H9 (cell line): ENCODE data around the gene SAT2. TPM values are rescaled to one million over a fixed set of nuclear protein-coding genes. Genes with fewer than 3 reads are reported as not detected.
A peak's percentile ranks its signal among the peaks of the same experiment; 100 is the strongest.

ENCODE experiments used
- DNase-seq: peaks from one replicate; pipeline ENCODE4 v3.0.0-alpha.2; 2017
- H2AFZ ChIP-seq: one replicate; pipeline ENCODE4 v1.6.1; 2013; ENCODE audit warnings: mild to moderate bottlenecking, low read length, control low read depth, moderate library complexity
- H2AK5ac ChIP-seq: 2 replicates; pipeline ENCODE4 v1.6.1; 2013; ENCODE audit warnings: low read length, control low read depth, mixed read lengths; ENCODE audit not compliant: insufficient read length
- H2BK120ac ChIP-seq: one replicate; pipeline ENCODE4 v1.6.1; 2013; ENCODE audit warnings: low read depth, mild to moderate bottlenecking, low read length, control low read depth, inconsistent platforms; ENCODE audit not compliant: poor library complexity, severe bottlenecking
- H2BK12ac ChIP-seq: 2 replicates; pipeline ENCODE4 v1.6.1; 2013; ENCODE audit warnings: low read length, control low read depth, mixed read lengths, low read depth; ENCODE audit not compliant: insufficient read length
- H2BK15ac ChIP-seq: 2 replicates; pipeline ENCODE4 v1.6.1; 2013; ENCODE audit warnings: low read depth, low read length, control low read depth
- H2BK20ac ChIP-seq: one replicate; pipeline ENCODE4 v1.6.1; 2013; ENCODE audit warnings: low read depth, mild to moderate bottlenecking, low read length, control low read depth, inconsistent platforms; ENCODE audit not compliant: poor library complexity, severe bottlenecking
- H2BK5ac ChIP-seq: 2 replicates; pipeline ENCODE4 v1.6.1; 2013; ENCODE audit warnings: low read length, control low read depth, mixed read lengths; ENCODE audit not compliant: insufficient read length
- H3K14ac ChIP-seq: 2 replicates; pipeline ENCODE4 v1.6.1; 2013; ENCODE audit warnings: low read length, control low read depth; ENCODE audit not compliant: insufficient read depth
- H3K18ac ChIP-seq: 2 replicates; pipeline ENCODE4 v1.6.1; 2013; ENCODE audit warnings: low read depth, mild to moderate bottlenecking, mixed read lengths, low read length, control low read depth; ENCODE audit not compliant: insufficient read length
- H3K23ac ChIP-seq: 2 replicates; pipeline ENCODE4 v1.6.1; 2013; ENCODE audit warnings: low read length, control low read depth, mixed read lengths, low read depth; ENCODE audit not compliant: insufficient read length
- H3K23me2 ChIP-seq: 2 replicates; pipeline ENCODE4 v1.6.1; 2013; ENCODE audit warnings: low read depth, mild to moderate bottlenecking, mixed read lengths, low read length, control low read depth; ENCODE audit not compliant: insufficient read length, poor library complexity, severe bottlenecking
- H3K27ac ChIP-seq: 2 replicates; pipeline ENCODE4 v1.5.1; 2013; ENCODE audit warnings: low read length, control low read depth, mixed read lengths, low read depth; ENCODE audit not compliant: insufficient read length
- H3K27me3 ChIP-seq: 2 replicates; pipeline ENCODE4 v1.6.1; 2013; ENCODE audit warnings: low read length, control low read depth, inconsistent platforms; ENCODE audit not compliant: insufficient read depth
- H3K4ac ChIP-seq: 2 replicates; pipeline ENCODE4 v1.6.1; 2013; ENCODE audit warnings: low read depth, mild to moderate bottlenecking, control low read depth, inconsistent platforms, low read length, moderate library complexity
- H3K4me1 ChIP-seq: 2 replicates; pipeline ENCODE4 v1.6.1; 2013; ENCODE audit warnings: low read length, control low read depth, inconsistent platforms; ENCODE audit not compliant: insufficient read depth
- H3K4me2 ChIP-seq: 2 replicates; pipeline ENCODE4 v1.6.1; 2013; ENCODE audit warnings: low read length, control low read depth, mixed read lengths; ENCODE audit not compliant: insufficient read length, insufficient read depth
- H3K56ac ChIP-seq: 2 replicates; pipeline ENCODE4 v1.6.1; 2013; ENCODE audit warnings: low read depth, mild to moderate bottlenecking, mixed read lengths, low read length, control low read depth; ENCODE audit not compliant: insufficient read length
- H3K79me1 ChIP-seq: 2 replicates; pipeline ENCODE4 v1.6.1; 2013; ENCODE audit warnings: low read depth, mild to moderate bottlenecking, moderate library complexity, low read length, control low read depth, inconsistent platforms; ENCODE audit not compliant: insufficient read depth, poor library complexity, severe bottlenecking
- H3K79me2 ChIP-seq: 2 replicates; pipeline ENCODE4 v1.6.1; 2013; ENCODE audit warnings: low read length, control low read depth, inconsistent platforms; ENCODE audit not compliant: insufficient read depth
- H3K9ac ChIP-seq: 2 replicates; pipeline ENCODE4 v1.6.1; 2013; ENCODE audit warnings: low read length, control low read depth, mixed read lengths; ENCODE audit not compliant: insufficient read length; ENCODE audit errors: extremely low read depth
- H3K9me3 ChIP-seq: one replicate; pipeline ENCODE4 v1.6.1; 2013; ENCODE audit warnings: low read depth, low read length, inconsistent platforms; ENCODE audit not compliant: control insufficient read depth
- H3T11ph ChIP-seq: one replicate; pipeline ENCODE4 v1.6.1; 2013; ENCODE audit warnings: mild to moderate bottlenecking, low read length, control low read depth, inconsistent platforms
- H4K20me1 ChIP-seq: one replicate; pipeline ENCODE4 v1.6.1; 2013; ENCODE audit not compliant: control insufficient read depth, insufficient read length, insufficient read depth
- H4K5ac ChIP-seq: 2 replicates; pipeline ENCODE4 v1.6.1; 2013; ENCODE audit warnings: low read depth, mild to moderate bottlenecking, mixed read lengths, low read length, control low read depth; ENCODE audit not compliant: insufficient read length
- H4K8ac ChIP-seq: replicated peaks from 2 replicates; pipeline ENCODE4 v1.6.1; 2013; ENCODE audit warnings: low read length, control low read depth, mixed read lengths, low read depth; ENCODE audit not compliant: insufficient read length
- H4K91ac ChIP-seq: 2 replicates; pipeline ENCODE4 v1.6.1; 2013; ENCODE audit warnings: low read depth, mild to moderate bottlenecking, moderate library complexity, mixed read lengths, low read length, control low read depth; ENCODE audit not compliant: insufficient read length
- H3K27ac Mint-ChIP-seq, 3 experiments: 2 replicates in 2 of 3; 3 replicates in 1 of 3; pipeline ENCODE4 v1.8.0; 2020 to 2021; ENCODE audit warnings: mixed read lengths in 3 of 3, mild to moderate bottlenecking in 1 of 3, moderate library complexity in 1 of 3
- H3K27me3 Mint-ChIP-seq: 2 replicates; pipeline ENCODE4 v1.8.0; 2021; ENCODE audit warnings: low read depth, mild to moderate bottlenecking, moderate library complexity, mixed read lengths
- H3K36me3 Mint-ChIP-seq, 3 experiments: 2 replicates in 2 of 3; 3 replicates in 1 of 3; pipeline ENCODE4 v1.8.0; 2020 to 2021; ENCODE audit warnings: low read depth in 3 of 3, mixed read lengths in 3 of 3; ENCODE audit not compliant: insufficient read depth in 1 of 3
- H3K4me1 Mint-ChIP-seq, 2 experiments: 2 replicates each; pipeline ENCODE4 v1.8.0; 2020; ENCODE audit warnings: mixed read lengths in 2 of 2
- H3K4me3 Mint-ChIP-seq, 2 experiments: 2 replicates in 1 of 2; 3 replicates in 1 of 2; pipeline ENCODE4 v1.8.0; 2020 to 2021; ENCODE audit warnings: mild to moderate bottlenecking in 2 of 2, mixed read lengths in 2 of 2, moderate library complexity in 1 of 2
- H3K9me3 Mint-ChIP-seq, 2 experiments: 2 replicates in 1 of 2; 3 replicates in 1 of 2; pipeline ENCODE4 v1.8.0; 2020; ENCODE audit warnings: mild to moderate bottlenecking in 2 of 2, mixed read lengths in 2 of 2, moderate library complexity in 1 of 2
- WGBS: extraction: QIAGEN DNeasy Blood & Tissue Kit; methylation state at CpG from one replicate; pipeline ENCODE4 v1.1.7; 2013; ENCODE audit warnings: missing lambda C conversion rate, low lambda C conversion rate, mixed read lengths; ENCODE audit not compliant: insufficient read length; ENCODE audit errors: extremely low coverage; 5-methylcytosine and 5-hydroxymethylcytosine counted together
- total RNA-seq: library from RNA; stranded (reverse); gene quantifications from 2 replicates; pipeline ENCODE4 v1.2.1, GENCODE V29; 2021
- TF ChIP-seq, protein P1 (sequence below): fragments of 200-600 bp; sonication (generic); conservative IDR thresholded peaks from 3 replicates; pipeline ENCODE4 v1.8.0; 2021; ENCODE audit warnings: antibody characterized with exemption, mild to moderate bottlenecking

Gene SAT2
- total RNA-seq, 1 experiment from 2014 or later, result 72.1 TPM

DNA sequence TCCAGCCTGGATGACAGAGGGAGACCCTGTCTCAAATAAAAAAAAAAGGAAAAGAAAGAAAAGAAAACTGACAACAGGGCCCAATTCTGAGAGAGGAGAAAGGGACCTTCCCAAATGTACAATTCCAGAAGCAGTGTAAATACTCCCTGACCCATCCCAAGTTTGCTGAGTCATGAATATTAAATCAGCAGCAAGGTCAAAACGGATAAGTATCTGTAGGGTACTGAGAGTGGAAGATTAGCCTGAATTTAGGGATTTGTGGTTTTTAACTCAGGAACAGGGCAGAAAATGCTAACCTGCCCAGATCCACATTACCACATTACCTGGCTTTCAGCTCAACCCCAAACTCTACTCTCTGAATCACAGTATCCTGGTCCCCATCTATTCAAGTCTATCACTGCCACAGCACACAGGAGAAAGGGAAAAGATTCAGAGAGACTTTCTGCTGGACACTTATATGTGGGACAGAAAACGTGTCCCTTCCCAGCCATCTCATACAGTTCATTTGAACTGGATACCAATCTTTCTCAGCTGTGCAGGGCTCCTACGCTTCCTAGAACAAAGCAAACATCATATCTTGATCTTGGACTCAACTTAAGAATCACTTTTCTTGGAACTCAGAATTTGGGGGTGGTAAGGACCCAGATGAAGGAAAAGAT lies 15.9 kb downstream of the SAT2 start:
- Histone ChIP-seq H2AK5ac (no peak overlapping the region), H4K91ac (no peak overlapping the region), H4K20me1 (no peaks in the 10 kb centered on the region), H2BK120ac (no peak overlapping the region), H4K8ac (no peak overlapping the region), H3K23ac (no peak overlapping the region), H2BK5ac (no peak overlapping the region), H3K56ac (no peak overlapping the region), H2AFZ (no peak overlapping the region), H3K9me3 (no peaks in the 10 kb centered on the region), H2BK20ac (no peak overlapping the region), H3K27ac (no peak overlapping the region), H3K4me1 (peaks cover 5% of the 10 kb centered on the region), H3K79me2 (peaks cover 9% of the 10 kb centered on the region; the same call in 1 of the 2 replicates), H3K79me1 (no peaks in the 10 kb centered on the region), H3K9ac (peak overlapping the region; percentile 33), H3K18ac (no peak overlapping the region), H3K27me3 (no peaks in the 10 kb centered on the region), H2BK15ac (no peak overlapping the region), H3K14ac (no peak overlapping the region), H4K5ac (no peak overlapping the region), H3T11ph (no peak overlapping the region), H3K4ac (no peak overlapping the region), H3K4me2 (no peak overlapping the region), H2BK12ac (no peak overlapping the region), H3K23me2 (peaks cover 7% of the 10 kb centered on the region)
- Mint-ChIP-seq H3K27ac (peak overlapping the region in 1 of 3 experiments; percentile 68; a peak in 2 of 7 replicates), H3K27me3 (no peaks in the 10 kb centered on the region), H3K4me1 (peaks cover 22 to 23% of the 10 kb centered on the region in 2 experiments), H3K9me3 (no peaks in the 10 kb centered on the region), H3K4me3 (peak overlapping the region in 1 of 2 experiments; percentile 89; a peak in 3 of 5 replicates), H3K36me3 (peaks cover 6 to 20% (median 14%) of the 10 kb centered on the region in 3 experiments; a peak in 6 of 7 replicates)
- TF ChIP-seq, protein P1, sequence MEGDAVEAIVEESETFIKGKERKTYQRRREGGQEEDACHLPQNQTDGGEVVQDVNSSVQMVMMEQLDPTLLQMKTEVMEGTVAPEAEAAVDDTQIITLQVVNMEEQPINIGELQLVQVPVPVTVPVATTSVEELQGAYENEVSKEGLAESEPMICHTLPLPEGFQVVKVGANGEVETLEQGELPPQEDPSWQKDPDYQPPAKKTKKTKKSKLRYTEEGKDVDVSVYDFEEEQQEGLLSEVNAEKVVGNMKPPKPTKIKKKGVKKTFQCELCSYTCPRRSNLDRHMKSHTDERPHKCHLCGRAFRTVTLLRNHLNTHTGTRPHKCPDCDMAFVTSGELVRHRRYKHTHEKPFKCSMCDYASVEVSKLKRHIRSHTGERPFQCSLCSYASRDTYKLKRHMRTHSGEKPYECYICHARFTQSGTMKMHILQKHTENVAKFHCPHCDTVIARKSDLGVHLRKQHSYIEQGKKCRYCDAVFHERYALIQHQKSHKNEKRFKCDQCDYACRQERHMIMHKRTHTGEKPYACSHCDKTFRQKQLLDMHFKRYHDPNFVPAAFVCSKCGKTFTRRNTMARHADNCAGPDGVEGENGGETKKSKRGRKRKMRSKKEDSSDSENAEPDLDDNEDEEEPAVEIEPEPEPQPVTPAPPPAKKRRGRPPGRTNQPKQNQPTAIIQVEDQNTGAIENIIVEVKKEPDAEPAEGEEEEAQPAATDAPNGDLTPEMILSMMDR, result no peak
- no CpG with 5 or more reads among the region's 3 CpGs for WGBS
- no peak for DNase-seq
